ENCODE measurements around the gene MDFI.

The MDFI gene

GRCh38 chr6:41646026-41646795, 7.9 kb downstream of the MDFI start:
- Histone ChIP-seq H3K4me1 (ENCODE audit: control insufficient read depth, insufficient read depth, low read length) (peaks cover 14% of the 10 kb centered on the region), H3K9ac (ENCODE audit: low read depth, low read length) (no peak overlapping the region), H3K4me3 (ENCODE audit: low read depth, low read length) (no peak overlapping the region), H3K36me3 (ENCODE audit: control insufficient read depth, insufficient read depth, low read length) (peaks cover 13% of the 10 kb centered on the region), H3K9me3 (ENCODE audit: control insufficient read depth, insufficient read depth, low read length) (no peaks in the 10 kb centered on the region), H3K27me3 (ENCODE audit: control insufficient read depth, insufficient read depth, low read length) (peaks cover 24% of the 10 kb centered on the region)

GRCh38 chr6:41647061-41647511, 8.8 kb downstream of the MDFI start:
- Histone ChIP-seq H3K36me3 (ENCODE audit: control insufficient read depth, insufficient read depth, low read length) (peaks cover 13% of the 10 kb centered on the region), H3K4me1 (ENCODE audit: control insufficient read depth, insufficient read depth, low read length) (peaks cover 14% of the 10 kb centered on the region), H3K9me3 (ENCODE audit: control insufficient read depth, insufficient read depth, low read length) (no peaks in the 10 kb centered on the region), H3K9ac (ENCODE audit: low read depth, low read length) (no peak overlapping the region), H3K4me3 (ENCODE audit: low read depth, low read length) (no peak overlapping the region), H3K27me3 (ENCODE audit: control insufficient read depth, insufficient read depth, low read length) (peaks cover 16% of the 10 kb centered on the region)

GRCh38 chr6:41648070-41648585, 9.9 kb downstream of the MDFI start:
- H3K4me3 ChIP-seq (ENCODE audit: low read depth, low read length) = no peak overlapping the region
- no peaks in the 10 kb centered on the region for H3K9me3 ChIP-seq (ENCODE audit: control insufficient read depth, insufficient read depth, low read length)
- peaks cover 5% of the 10 kb centered on the region for H3K27me3 ChIP-seq (ENCODE audit: control insufficient read depth, insufficient read depth, low read length)
- H3K36me3 ChIP-seq (ENCODE audit: control insufficient read depth, insufficient read depth, low read length) = peaks cover 13% of the 10 kb centered on the region
- no peak overlapping the region for H3K9ac ChIP-seq (ENCODE audit: low read depth, low read length)
- H3K4me1 ChIP-seq (ENCODE audit: control insufficient read depth, insufficient read depth, low read length) = peaks cover 14% of the 10 kb centered on the region

GRCh38 chr6:41648921-41649320, 10.7 kb downstream of the MDFI start:
- Histone ChIP-seq H3K9me3 (ENCODE audit: control insufficient read depth, insufficient read depth, low read length) (no peaks in the 10 kb centered on the region), H3K4me1 (ENCODE audit: control insufficient read depth, insufficient read depth, low read length) (peaks cover 12% of the 10 kb centered on the region), H3K27me3 (ENCODE audit: control insufficient read depth, insufficient read depth, low read length) (peaks cover under 1% of the 10 kb centered on the region), H3K36me3 (ENCODE audit: control insufficient read depth, insufficient read depth, low read length) (peaks cover 16% of the 10 kb centered on the region), H3K9ac (ENCODE audit: low read depth, low read length) (no peak overlapping the region), H3K4me3 (ENCODE audit: low read depth, low read length) (no peak overlapping the region)

GRCh38 chr6:41649596-41649995, 11.3 kb downstream of the MDFI start:
- Histone ChIP-seq H3K4me3 (ENCODE audit: low read depth, low read length) (no peak overlapping the region), H3K27me3 (ENCODE audit: control insufficient read depth, insufficient read depth, low read length) (no peaks in the 10 kb centered on the region), H3K4me1 (ENCODE audit: control insufficient read depth, insufficient read depth, low read length) (peaks cover 7% of the 10 kb centered on the region), H3K36me3 (ENCODE audit: control insufficient read depth, insufficient read depth, low read length) (peaks cover 16% of the 10 kb centered on the region), H3K9me3 (ENCODE audit: control insufficient read depth, insufficient read depth, low read length) (no peaks in the 10 kb centered on the region), H3K9ac (ENCODE audit: low read depth, low read length) (no peak overlapping the region)

- Histone ChIP-seq H3K9ac (ENCODE audit: low read depth, low read length) (no peak overlapping the region), H3K4me3 (ENCODE audit: low read depth, low read length) (no peak overlapping the region), H3K4me1 (ENCODE audit: control insufficient read depth, insufficient read depth, low read length) (peaks cover 3% of the 10 kb centered on the region), H3K27me3 (ENCODE audit: control insufficient read depth, insufficient read depth, low read length) (no peaks in the 10 kb centered on the region), H3K9me3 (ENCODE audit: control insufficient read depth, insufficient read depth, low read length) (no peaks in the 10 kb centered on the region), H3K36me3 (ENCODE audit: control insufficient read depth, insufficient read depth, low read length) (peaks cover 16% of the 10 kb centered on the region)
Observed at GRCh38 chr6:41650120-41650519, 11.9 kb downstream of the MDFI start.

- H3K9me3 ChIP-seq (ENCODE audit: control insufficient read depth, insufficient read depth, low read length) = no peaks in the 10 kb centered on the region
- peaks cover 2% of the 10 kb centered on the region for H3K4me1 ChIP-seq (ENCODE audit: control insufficient read depth, insufficient read depth, low read length)
- H3K4me3 ChIP-seq (ENCODE audit: low read depth, low read length) = no peak overlapping the region
- no peak overlapping the region for H3K9ac ChIP-seq (ENCODE audit: low read depth, low read length)
- no peaks in the 10 kb centered on the region for H3K27me3 ChIP-seq (ENCODE audit: control insufficient read depth, insufficient read depth, low read length)
- H3K36me3 ChIP-seq (ENCODE audit: control insufficient read depth, insufficient read depth, low read length) = peaks cover 16% of the 10 kb centered on the region
Observed at GRCh38 chr6:41651246-41651961, 13.1 kb downstream of the MDFI start.

- Histone ChIP-seq H3K9ac (ENCODE audit: low read depth, low read length) (no peak overlapping the region), H3K4me1 (ENCODE audit: control insufficient read depth, insufficient read depth, low read length) (peaks cover 2% of the 10 kb centered on the region), H3K4me3 (ENCODE audit: low read depth, low read length) (no peak overlapping the region), H3K9me3 (ENCODE audit: control insufficient read depth, insufficient read depth, low read length) (no peaks in the 10 kb centered on the region), H3K27me3 (ENCODE audit: control insufficient read depth, insufficient read depth, low read length) (no peaks in the 10 kb centered on the region), H3K36me3 (ENCODE audit: control insufficient read depth, insufficient read depth, low read length) (peaks cover 14% of the 10 kb centered on the region)
Observed at GRCh38 chr6:41651962-41652657, 13.8 kb downstream of the MDFI start.

GRCh38 chr6:41652866-41653652, 14.8 kb downstream of the MDFI start:
- Histone ChIP-seq H3K4me1 (ENCODE audit: control insufficient read depth, insufficient read depth, low read length) (peaks cover 2% of the 10 kb centered on the region), H3K9me3 (ENCODE audit: control insufficient read depth, insufficient read depth, low read length) (no peaks in the 10 kb centered on the region), H3K27me3 (ENCODE audit: control insufficient read depth, insufficient read depth, low read length) (peaks cover 2% of the 10 kb centered on the region), H3K4me3 (ENCODE audit: low read depth, low read length) (no peak overlapping the region), H3K9ac (ENCODE audit: low read depth, low read length) (no peak overlapping the region), H3K36me3 (ENCODE audit: control insufficient read depth, insufficient read depth, low read length) (peaks cover 10% of the 10 kb centered on the region)

- peaks cover 2% of the 10 kb centered on the region for H3K4me1 ChIP-seq (ENCODE audit: control insufficient read depth, insufficient read depth, low read length)
- H3K4me3 ChIP-seq (ENCODE audit: low read depth, low read length) = no peak overlapping the region
- no peak overlapping the region for H3K9ac ChIP-seq (ENCODE audit: low read depth, low read length)
- H3K36me3 ChIP-seq (ENCODE audit: control insufficient read depth, insufficient read depth, low read length) = peaks cover 7% of the 10 kb centered on the region
- H3K27me3 ChIP-seq (ENCODE audit: control insufficient read depth, insufficient read depth, low read length) = peaks cover 2% of the 10 kb centered on the region
- no peaks in the 10 kb centered on the region for H3K9me3 ChIP-seq (ENCODE audit: control insufficient read depth, insufficient read depth, low read length)
Observed at GRCh38 chr6:41653691-41654090, 15.4 kb downstream of the MDFI start.

- Histone ChIP-seq H3K9me3 (ENCODE audit: control insufficient read depth, insufficient read depth, low read length) (no peaks in the 10 kb centered on the region), H3K27me3 (ENCODE audit: control insufficient read depth, insufficient read depth, low read length) (peaks cover 2% of the 10 kb centered on the region), H3K4me1 (ENCODE audit: control insufficient read depth, insufficient read depth, low read length) (peaks cover 2% of the 10 kb centered on the region), H3K36me3 (ENCODE audit: control insufficient read depth, insufficient read depth, low read length) (peaks cover 7% of the 10 kb centered on the region), H3K9ac (ENCODE audit: low read depth, low read length) (no peak overlapping the region), H3K4me3 (ENCODE audit: low read depth, low read length) (no peak overlapping the region)
Observed at GRCh38 chr6:41654151-41654697, 16.0 kb downstream of the MDFI start.
